ENCODE results near the gene GZMH.
"Not testable (repeated sequence)": the region's sequence is repeated elsewhere in the genome, so short reads cannot be mapped to it uniquely, and the experiment has no call there.

The GZMH gene, protein sequence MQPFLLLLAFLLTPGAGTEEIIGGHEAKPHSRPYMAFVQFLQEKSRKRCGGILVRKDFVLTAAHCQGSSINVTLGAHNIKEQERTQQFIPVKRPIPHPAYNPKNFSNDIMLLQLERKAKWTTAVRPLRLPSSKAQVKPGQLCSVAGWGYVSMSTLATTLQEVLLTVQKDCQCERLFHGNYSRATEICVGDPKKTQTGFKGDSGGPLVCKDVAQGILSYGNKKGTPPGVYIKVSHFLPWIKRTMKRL

DNA sequence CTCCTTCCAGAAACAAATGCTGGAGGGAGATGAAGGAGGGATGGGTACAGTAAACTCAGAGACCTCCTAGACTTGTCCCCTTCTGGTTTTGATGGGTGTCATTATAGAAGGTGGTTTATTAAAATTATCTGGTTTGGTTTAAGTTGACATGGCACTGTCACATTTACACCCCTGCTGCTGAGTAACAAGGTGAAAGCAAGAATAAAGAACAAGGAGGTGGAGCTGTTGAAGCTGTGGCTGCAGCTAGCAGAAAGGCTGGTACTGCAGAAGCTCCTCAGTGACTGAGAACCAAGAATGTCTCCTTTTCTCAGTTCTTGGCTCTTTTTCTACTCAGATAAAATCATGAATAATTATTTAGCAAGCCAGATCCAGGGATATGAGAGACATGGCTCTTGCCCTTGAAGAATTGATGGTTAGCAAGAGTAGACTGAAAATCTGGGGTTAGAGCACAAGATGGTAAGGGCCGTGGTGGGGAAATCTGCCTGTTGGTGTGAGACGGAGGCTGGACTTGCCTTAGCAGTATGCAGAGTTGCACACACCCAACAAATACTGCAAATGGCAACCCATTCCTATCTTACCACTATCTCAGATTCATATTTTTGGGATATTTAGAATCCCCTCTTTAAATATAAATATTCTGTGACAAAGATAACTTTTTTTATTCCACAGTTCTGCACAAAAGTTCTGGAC is at the start of gene GZMH:
Gene GZMH, minus strand, starts transcription at position 31 of the 690 bp plus-strand sequence. CDS start 72 bp downstream, outside the sequence.
- DNase-seq (ENCODE audit: insufficient read length, low spot score) (no peak), FAIRE-seq (no peak)

DNA sequence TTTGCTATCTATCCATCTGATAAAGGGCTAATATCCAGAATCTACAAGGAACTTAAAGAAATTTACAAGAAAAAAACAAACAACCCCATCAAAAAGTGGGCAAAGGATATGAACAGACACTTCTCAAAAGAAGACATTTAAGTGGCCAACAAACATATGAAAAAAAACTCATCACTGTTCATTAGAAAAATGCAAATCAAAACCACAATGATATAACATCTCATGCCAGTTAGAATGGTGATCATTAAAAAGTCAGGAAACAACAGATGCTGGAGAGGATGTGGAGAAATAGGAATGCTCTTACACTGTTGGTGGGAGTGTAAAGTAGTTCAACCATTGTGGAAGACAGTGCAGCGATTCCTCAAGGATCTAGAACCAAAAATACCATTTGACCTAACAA is 38.9 kb upstream of the GZMH start:
- FAIRE-seq; DNase-seq (ENCODE audit: insufficient read length, low spot score): not testable (repeated sequence)

DNA sequence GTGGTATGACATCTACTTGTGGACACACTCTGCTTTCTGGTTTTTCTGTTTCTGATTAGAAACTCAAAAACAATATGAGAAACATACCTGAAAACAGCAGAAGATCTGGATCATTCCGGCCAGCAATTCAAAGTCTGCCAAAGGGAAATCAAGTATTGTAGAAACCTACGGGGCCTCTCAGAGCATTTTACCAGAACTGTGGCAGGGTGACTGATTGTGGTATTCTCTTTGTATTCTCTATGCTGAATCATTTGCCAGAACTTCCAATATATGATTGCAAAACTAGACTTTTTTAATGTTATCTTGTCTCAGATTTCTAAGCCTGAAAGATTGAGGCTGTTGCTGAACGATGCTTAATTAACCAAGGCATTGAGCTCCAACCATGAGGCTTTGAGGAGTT is 30.4 kb upstream of the GZMH start:
- DNase-seq (ENCODE audit: insufficient read length, low spot score) (no peak), FAIRE-seq (no peak)

DNA sequence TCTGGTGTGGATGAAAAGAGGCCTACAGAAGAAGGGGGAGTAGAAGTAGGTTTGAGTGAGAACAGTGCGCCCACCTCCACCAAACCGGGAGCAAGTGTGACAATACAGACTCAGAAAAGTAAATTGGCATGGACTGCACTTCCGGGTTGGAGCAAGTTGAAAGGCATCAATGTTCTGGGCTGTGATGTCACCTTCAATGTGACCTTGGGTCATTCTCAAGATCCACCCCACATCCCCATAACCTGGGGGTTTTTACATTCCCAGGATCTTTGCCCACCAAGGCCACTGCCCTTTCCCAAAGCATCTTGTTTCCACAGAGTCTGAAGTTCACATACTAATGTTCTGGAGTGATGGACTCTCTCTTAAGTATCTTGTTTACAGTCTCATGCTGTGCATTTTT is 29.8 kb upstream of the GZMH start:
- FAIRE-seq = no peak
- no peak for DNase-seq (ENCODE audit: insufficient read length, low spot score)

DNA sequence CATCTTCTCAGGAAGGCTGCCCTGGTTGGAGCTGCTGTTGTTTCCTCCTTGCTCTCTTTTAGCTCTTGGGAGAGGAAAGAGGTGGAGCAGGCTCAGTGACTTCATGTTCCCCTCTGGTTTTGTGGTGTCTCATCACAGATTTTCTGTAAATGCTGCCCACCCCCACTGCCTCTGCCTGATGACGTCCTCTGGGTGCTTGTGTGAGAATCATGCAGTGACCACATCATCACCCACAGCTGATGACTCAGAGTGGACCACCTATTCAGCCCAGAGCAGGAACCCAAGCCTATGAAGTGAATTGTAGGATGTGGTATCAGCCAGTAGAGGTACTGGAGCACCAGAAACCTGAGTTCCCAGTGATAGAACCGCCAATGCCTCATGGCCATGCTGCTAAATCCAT is 24.7 kb upstream of the GZMH start, which contains the start of gene GZMB:
Gene GZMB, minus strand, starts transcription at position 33 of the 400 bp plus-strand sequence. Its CDS starts 30 bp downstream, at position 3.
- DNase-seq (ENCODE audit: insufficient read length, low spot score) (no peak), FAIRE-seq (no peak)

DNA sequence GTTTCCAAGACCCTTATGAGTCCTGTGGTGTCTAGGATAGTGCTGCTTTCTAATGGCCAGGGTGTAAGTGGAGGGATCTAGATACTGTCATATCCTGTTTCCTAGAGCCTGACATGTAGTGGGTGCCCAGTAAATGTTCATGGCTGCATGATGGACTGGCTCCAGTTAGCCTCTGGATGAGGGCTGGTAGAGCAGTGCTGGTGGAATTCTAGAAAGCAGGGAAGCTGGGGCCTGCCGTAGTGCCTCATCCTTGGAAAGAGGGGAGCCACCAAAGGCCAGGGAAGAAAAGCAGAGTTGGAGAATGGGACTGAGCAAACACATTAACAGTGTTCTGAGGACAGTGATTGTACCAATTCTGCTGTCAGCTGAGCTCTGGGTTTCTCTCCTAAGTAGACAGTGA is 23.9 kb upstream of the GZMH start:
- FAIRE-seq (no peak), DNase-seq (ENCODE audit: insufficient read length, low spot score) (no peak)

DNA sequence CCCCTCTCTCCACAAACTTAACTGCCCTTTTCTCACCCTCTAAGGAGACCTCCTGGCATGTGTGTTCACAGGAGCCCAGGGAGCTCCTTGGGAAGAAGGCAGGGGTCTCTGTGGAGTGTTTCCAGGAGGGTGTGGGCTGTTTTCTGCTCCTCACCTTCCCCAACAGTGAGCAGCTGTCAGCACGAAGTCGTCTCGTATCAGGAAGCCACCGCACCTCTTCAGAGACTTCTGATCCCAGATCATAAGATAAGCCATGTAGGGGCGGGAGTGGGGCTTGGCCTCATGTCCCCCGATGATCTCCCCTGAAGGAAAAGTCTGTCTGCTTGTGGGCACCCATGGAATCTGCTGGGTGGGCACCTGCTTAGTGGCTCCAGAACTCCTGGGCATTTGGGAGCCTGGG is 23.3 kb upstream of the GZMH start:
- FAIRE-seq (no peak), DNase-seq (ENCODE audit: insufficient read length, low spot score) (no peak)

DNA sequence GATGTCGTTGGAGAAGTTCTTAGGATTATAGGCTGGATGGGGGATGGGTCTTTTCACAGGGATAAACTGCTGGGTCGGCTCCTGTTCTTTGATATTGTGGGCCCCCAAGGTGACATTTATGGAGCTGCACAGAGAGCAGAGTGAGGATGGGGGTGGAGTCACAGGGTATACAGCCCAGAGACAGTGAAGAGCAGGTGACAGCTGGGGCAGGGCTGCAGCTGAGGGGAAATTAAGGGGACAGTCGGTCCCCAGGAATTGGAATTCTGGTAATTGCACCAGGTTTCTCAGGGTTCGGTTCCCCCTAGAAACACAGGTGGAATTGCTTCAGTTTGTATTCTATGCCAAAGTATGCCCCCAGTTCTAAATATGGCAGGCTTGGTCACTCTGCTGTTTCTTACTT is 22.9 kb upstream of the GZMH start:
- DNase-seq (ENCODE audit: insufficient read length, low spot score) (no peak), FAIRE-seq (no peak)

DNA sequence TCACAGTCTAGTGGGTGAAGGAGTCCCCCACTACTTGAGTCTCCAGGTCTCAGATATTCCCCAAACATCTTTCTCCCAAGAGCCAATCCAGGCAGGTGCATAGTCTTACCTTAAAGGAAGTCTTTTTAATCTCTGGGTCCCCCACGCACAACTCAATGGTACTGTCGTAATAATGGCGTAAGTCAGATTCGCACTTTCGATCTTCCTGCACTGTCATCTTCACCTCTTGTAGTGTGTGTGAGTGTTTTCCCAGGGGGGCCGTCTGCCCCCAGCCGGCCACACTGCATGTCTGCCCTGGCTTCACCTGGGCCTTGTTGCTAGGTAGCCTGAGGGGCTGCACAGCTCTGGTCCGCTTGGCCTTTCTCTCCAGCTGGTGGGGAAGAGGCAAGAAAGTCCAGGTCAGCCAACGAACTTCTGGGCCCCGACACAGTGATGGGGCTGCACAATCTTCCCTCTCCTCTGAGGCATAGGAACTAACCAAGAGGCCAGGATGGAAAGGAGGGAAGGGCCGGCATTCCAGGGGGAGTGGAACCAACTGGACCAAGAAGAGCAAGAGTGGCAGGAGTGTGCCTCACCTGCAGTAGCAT is 22.4 kb upstream of the GZMH start:
- FAIRE-seq (no peak), DNase-seq (ENCODE audit: insufficient read length, low spot score) (no peak)

DNA sequence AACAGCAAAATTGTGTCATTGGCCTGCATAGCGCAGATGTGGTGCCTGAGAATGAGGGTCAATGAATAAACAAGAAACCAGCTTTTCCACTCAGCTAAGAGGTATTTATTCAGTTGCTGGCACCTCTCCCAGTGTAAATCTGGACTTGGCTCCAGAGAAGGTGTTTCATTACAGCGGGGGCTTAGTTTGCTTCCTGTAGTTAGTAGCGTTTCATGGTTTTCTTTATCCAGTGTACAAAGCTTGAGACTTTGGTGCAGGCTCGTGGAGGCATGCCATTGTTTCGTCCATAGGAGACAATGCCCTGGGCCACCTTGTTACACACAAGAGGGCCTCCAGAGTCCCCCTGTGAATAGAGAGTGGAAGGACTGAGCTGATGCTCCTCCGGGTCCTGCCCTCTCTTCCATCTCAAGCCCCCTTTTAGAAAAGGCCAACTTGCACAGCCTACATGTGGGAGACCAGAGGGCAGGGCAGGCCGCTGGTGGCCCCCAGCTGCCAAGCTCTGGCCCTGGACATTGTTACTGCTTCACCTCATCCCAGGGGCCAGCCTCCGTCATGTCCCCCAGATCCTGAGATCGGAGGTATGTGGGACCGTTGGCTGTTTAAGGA is 21.5 kb upstream of the GZMH start:
- DNase-seq (ENCODE audit: insufficient read length, low spot score) = no peak

DNA sequence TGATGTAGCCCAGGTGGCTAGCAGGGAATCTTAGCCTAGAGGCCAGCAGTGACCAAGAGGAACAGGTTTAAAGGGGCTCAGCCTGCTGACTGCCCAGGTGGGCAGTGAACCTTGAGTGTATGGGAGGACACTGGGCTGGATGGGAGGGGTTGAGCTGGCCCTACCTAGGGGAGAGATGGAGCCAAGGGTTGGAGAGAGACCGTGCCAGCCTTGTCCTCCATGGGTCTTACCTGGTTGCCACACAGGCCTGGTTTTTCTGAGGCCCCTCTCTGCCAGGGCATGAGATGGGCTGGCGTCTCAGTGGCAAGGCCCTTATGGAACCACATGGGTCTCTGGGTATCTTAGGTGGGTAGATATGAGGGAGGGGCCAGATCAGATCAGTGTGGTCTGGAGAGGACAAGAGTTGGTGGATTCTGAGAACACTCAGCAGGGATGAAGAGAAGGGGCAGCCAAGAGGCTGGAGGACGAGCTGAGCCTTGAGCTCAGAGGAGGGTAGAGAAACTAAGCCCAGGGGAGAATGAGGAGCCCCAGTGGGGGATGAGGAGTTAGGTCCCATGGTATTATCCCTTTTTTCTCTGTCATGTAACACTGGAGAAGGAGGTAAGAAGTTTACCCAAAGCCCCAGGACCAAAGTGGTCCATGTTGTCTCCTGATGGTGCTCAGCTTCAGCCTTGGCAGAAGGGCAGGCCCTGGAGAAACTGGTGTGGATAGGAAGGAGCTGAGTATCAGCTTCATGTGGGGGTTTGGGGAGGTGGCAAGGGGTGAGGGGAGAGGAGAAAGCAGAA is 20.8 kb upstream of the GZMH start:
- no peak for DNase-seq (ENCODE audit: insufficient read length, low spot score)
- no peak for FAIRE-seq

More for the DNA sequence above, 21.5 kb upstream of the GZMH start:
- FAIRE-seq = no peak

DNA sequence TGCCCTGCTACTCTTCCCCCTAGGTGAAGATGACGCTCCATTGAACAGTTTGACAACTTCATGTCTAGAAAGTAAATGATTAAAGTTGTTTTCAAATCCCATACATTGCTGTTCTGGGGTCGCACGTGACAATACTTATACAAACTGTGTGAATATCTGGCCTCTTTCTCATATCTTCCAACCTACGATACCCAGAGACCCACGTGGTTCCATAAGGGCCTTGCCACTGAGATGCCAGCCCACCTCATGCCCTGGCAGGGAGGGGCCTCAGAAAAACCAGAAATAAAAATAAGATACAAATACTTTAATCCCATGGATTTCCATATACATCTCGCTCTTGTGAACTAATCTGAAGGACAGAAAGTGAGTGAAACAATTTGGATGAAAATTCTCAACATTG is 20.0 kb upstream of the GZMH start:
- FAIRE-seq (no peak), DNase-seq (ENCODE audit: insufficient read length, low spot score) (no peak)

DNA sequence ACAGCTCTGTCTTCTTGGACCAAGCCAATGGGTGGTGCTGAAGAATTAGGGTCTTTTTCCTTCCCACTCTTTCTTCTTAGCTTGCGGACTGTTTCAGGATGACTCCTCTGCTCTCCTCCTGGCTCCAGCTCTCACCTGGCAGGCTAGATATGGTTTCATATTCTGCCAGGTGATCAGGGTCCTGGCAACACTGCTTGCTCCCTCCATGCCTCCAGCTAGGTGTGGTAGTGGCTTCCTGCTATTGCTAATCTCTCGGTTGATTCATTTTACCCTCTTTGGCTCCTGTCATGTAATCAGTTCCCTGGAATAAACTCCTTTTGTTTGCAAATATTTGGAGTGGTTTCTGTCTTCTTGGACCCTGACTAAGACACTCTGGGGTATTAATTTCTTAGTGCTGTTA is 4.3 kb upstream of the GZMH start:
- DNase-seq (ENCODE audit: insufficient read length, low spot score) (no peak), FAIRE-seq (no peak)

DNA sequence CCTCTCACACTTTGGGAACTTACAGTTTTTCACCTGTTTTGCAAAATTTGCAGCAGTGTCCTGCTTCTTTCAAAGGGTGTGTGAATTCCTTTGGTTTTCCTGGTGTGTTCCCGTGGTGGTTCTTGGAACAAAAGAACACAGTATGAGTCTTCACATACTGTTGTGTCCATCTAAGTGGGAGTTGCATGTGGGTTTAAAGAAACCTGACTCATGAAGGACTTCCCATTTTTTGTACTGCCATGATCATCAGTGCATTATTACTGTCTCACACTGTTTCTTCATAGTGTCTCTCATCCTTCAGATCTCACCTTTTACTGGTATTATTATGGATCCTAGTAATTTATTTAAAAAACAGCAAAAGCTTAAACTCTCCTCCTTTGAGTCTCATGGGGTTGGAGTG is 3.8 kb upstream of the GZMH start:
- FAIRE-seq (no peak), DNase-seq (ENCODE audit: insufficient read length, low spot score) (no peak)

DNA sequence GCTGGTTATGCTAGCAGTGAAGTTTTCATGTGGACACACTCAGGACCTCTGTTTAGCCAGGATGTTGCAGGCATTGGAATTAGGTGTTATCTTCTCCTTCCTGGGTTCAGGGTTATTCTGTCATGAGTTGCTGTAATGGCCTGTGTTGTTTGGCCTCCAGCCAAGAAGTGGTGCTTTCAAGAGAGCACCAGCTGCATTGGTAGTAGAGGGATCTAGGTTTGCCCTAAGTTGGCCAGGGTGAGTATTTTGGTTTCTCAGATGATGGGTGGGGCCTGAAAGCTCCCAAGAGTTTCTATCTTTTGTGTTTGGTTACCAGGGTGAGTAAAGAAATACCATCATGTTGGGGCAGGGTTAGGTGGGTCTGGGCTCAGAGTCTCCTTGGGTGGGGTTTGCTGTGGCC is 2.7 kb upstream of the GZMH start:
- FAIRE-seq = no peak
- DNase-seq (ENCODE audit: insufficient read length, low spot score) = no peak

DNA sequence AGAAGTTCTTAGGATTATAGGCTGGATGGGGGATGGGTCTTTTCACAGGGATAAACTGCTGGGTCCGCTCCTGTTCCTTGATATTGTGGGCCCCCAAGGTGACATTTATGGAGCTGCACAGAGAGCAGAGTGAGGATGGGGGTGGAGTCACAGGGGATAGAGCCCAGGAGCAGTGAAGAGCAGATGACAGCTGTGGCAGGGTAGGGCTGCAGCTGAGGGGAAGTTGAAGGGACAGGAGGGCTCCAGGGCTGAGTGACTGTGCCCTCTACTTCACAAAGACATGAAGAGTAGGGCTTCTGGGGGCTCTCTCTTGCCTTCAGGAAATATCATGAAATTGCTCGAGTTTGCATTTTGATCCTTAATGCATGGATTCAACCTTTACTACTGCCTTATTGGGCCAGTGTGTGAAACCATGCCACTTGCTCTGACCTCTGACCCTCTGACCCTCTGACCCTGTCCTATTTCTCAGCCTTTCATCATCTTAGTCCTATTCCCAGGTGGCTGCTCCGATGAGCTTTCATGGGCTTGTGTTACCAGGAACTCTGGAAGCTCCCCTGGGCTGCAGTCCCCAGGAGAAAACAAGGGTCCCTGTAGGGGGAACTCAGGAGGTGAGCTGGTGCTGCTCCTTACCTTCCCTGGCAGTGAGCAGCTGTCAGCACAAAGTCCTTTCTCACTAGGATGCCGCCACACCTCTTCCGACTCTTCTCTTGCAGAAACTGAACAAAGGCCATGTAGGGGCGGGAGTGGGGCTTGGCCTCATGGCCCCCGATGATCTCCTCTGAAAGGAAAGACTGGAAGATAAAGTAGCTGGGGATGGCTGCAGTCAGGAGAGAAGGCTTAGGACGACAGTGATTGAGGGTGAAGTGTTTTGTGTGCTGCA is 1.6 kb downstream of the GZMH start:
- FAIRE-seq = no peak
- no peak for DNase-seq (ENCODE audit: insufficient read length, low spot score)

DNA sequence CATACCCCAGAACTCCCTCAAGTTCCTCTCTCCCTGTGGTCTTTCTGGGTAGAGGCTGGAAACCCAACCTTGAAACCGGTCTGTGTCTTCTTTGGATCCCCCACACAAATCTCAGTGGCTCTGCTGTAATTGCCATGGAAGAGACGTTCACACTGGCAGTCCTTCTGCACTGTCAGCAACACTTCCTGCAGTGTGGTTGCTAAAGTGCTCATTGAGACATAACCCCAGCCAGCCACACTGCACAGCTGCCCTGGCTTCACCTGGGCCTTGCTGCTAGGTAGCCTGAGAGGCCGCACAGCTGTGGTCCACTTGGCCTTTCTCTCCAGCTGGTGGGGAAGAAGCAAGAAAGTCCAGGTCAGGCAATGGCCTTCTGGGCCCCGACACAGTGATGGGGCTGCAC is 2.4 kb downstream of the GZMH start:
- FAIRE-seq = no peak
- no peak for DNase-seq (ENCODE audit: insufficient read length, low spot score)

DNA sequence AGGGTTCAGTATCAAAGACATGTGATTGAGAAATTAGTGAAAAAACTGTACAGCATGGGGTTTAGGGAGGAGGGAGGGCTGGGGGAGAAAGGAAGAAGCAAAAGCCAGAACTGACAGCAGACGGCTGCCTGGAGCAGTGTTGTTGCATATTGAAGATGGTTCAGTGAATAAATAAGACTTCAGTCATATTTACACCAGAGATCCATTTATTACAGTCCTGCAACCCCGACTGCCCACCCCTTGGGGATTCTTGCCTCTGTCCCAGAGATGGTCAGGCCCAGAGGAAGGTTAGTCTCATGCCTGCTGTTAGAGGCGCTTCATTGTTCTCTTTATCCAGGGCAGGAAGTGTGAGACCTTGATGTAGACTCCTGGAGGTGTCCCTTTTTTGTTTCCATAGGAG is 3.2 kb downstream of the GZMH start:
- FAIRE-seq = no peak
- DNase-seq (ENCODE audit: insufficient read length, low spot score) = no peak

DNA sequence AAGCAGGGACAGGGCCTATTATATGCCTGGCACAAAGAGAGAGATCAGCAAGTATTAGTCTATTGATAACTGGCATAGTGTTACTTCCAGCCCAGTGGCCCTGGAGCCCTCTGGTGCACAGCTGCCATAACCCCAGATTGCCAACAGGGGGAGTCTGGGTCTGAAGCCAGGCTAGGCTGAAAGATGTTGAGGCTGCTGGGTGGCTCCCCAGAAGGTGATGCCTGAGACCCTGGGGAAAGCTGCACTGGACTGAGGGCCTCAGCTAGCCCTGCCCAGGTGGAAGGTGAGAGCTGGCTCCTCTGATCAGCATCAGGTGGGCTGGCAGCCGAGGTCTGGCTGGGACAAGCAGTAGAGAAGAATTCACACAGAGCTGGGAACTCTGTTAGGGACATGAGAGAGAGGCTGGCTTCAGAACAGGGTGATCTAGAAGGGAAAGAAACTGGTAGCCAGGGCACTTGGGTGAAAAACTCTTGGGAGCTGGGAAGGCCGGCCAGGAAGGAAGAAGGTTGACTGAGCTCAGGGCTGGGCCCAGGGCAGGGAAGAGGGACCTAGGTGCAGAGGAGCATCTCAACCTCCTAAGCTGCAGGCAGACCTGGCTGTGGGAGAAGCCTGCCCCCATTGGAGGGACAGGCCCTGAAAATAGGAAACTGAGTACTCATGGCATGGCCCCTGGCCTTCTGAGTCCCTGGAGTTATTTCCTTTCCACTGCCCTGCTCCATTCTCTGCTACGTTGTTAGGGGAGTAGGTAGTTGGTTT is 3.9 kb downstream of the GZMH start:
- DNase-seq (ENCODE audit: insufficient read length, low spot score) = peak; percentile 63
- peak; percentile 54 for FAIRE-seq

Data from GM19239 (cell line).